Sigmoid colon (tissue), 7 donors: ENCODE results near the gene TAGAP. TPM values are rescaled to one million over a fixed set of nuclear protein-coding genes. Genes with fewer than 3 reads are reported as not detected.

ENCODE experiments used
- DNase-seq: peaks from one replicate; pipeline ENCODE4 v3.0.0-alpha.2; 2019
- H3K27ac ChIP-seq, 4 donors: fragments of 200-600 bp; sonication (generic); one replicate each; pipeline ENCODE4 v1.5.1; 2016 to 2019; ENCODE audit warnings: mild to moderate bottlenecking in 1 of 4
- H3K27me3 ChIP-seq, 3 donors: fragments of 200-600 bp; sonication (generic); one replicate each; pipeline ENCODE4 v1.5.1; 2019; ENCODE audit warnings: mild to moderate bottlenecking in 1 of 3
- H3K36me3 ChIP-seq, 4 donors: fragments of 200-600 bp; sonication (generic); one replicate each; pipeline ENCODE4 v1.5.1; 2016 to 2019
- H3K4me1 ChIP-seq, 4 donors: fragments of 200-600 bp; sonication (generic); one replicate each; pipeline ENCODE4 v1.5.1; 2017 to 2019
- H3K4me3 ChIP-seq, 4 donors: fragments of 200-600 bp; sonication (generic); one replicate each; pipeline ENCODE4 v1.5.1; 2017 to 2019; ENCODE audit warnings: mild to moderate bottlenecking in 2 of 4, moderate library complexity in 1 of 4
- H3K9me3 ChIP-seq, 4 donors: fragments of 200-600 bp in 3 of 4; sonication (generic) in 3 of 4; one replicate each; pipeline versions ENCODE4 v1.5.1 to v1.6.1; 2013 to 2019
- EP300 ChIP-seq, 4 donors: sonication (generic); formaldehyde crosslinking; IDR thresholded peaks; one replicate each; pipeline ENCODE4 v1.6.1; 2017; ENCODE audit warnings: antibody characterized with exemption in 4 of 4
- POLR2A ChIP-seq, 2 donors: fragments of 450-650 bp; IDR thresholded peaks; one replicate each; pipeline ENCODE4 v1.6.1; 2016; ENCODE audit warnings: antibody characterized with exemption in 2 of 2, mild to moderate bottlenecking in 2 of 2, moderate library complexity in 2 of 2
- POLR2AphosphoS5 ChIP-seq, 4 donors: sonication (generic); formaldehyde crosslinking; IDR thresholded peaks; one replicate each; pipeline ENCODE4 v1.6.1; 2017; ENCODE audit warnings: antibody characterized with exemption in 4 of 4
- WGBS, 2 donors: extraction: QIAGEN DNeasy Blood & Tissue Kit; methylation state at CpG; one replicate each; pipeline ENCODE4 v1.1.7; 2013; 5-methylcytosine and 5-hydroxymethylcytosine counted together
- intact Hi-C: fragments of 100-400 bp; cut with DNase I; formaldehyde crosslinking; loops from one replicate; pipeline ENCODE4 v1.15.1; 2023
- polyA plus RNA-seq, 3 donors: library from polyadenylated mRNA; stranded (reverse); fragments of 200-250 nt; gene quantifications; one replicate each; pipeline ENCODE4 v1.2.3, GENCODE V29; 2013
- total RNA-seq, 4 donors: library from RNA; depleted of rRNA; stranded (reverse); fragments of >200 nt; gene quantifications; one replicate each; pipeline ENCODE4 v1.1.0, GENCODE V29; 2016
- TF ChIP-seq, protein P1 (sequence below), 4 experiments: fragments of 450-650 bp in 3 of 4; fragments of 200-600 bp in 1 of 4; IDR thresholded peaks; one replicate each; pipeline ENCODE4 v1.5.1; 2016 to 2019; ENCODE audit warnings: antibody characterized with exemption in 4 of 4, mild to moderate bottlenecking in 3 of 4, moderate library complexity in 2 of 4
- donor health status: healthy with polysubstance abuse.
- donor health status: Bipolar disorder and iron deficiency.
- donor health status: healthy.

TAGAP gene
- total and polyA plus RNA-seq, 7 donors, result 1.2 to 13.6 (median 1.6) TPM

GRCh38 chr6:159062564-159062945 lies 17.8 kb upstream of the TAGAP start:
- Histone ChIP-seq H3K27me3 (no peaks in the 10 kb centered on the region), H3K4me1 (peaks cover 0 to 18% (median 5%) of the 10 kb centered on the region in 4 donors), H3K27ac (peak overlapping the region in 1 of 4 donors; percentile 2), H3K36me3 (no peaks in the 10 kb centered on the region), H3K9me3 (peaks cover 0 to 2% (median 0%) of the 10 kb centered on the region in 4 donors), H3K4me3 (no peak overlapping the region)
- no peak for DNase-seq
- intact Hi-C loops, result no loop called here
- 51 to 85% methylated on average over 3 of the region's 3 CpGs for WGBS, 2 donors
- TF ChIP-seq EP300 (IDR thresholded peaks at IDR 0.05) (no peak), POLR2A (IDR thresholded peaks at IDR 0.05) (no peak), POLR2AphosphoS5 (IDR thresholded peaks at IDR 0.05) (no peak)
- TF ChIP-seq, protein P1, sequence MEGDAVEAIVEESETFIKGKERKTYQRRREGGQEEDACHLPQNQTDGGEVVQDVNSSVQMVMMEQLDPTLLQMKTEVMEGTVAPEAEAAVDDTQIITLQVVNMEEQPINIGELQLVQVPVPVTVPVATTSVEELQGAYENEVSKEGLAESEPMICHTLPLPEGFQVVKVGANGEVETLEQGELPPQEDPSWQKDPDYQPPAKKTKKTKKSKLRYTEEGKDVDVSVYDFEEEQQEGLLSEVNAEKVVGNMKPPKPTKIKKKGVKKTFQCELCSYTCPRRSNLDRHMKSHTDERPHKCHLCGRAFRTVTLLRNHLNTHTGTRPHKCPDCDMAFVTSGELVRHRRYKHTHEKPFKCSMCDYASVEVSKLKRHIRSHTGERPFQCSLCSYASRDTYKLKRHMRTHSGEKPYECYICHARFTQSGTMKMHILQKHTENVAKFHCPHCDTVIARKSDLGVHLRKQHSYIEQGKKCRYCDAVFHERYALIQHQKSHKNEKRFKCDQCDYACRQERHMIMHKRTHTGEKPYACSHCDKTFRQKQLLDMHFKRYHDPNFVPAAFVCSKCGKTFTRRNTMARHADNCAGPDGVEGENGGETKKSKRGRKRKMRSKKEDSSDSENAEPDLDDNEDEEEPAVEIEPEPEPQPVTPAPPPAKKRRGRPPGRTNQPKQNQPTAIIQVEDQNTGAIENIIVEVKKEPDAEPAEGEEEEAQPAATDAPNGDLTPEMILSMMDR (IDR thresholded peaks at IDR 0.05), result no peak

- Histone ChIP-seq H3K36me3 (no peaks in the 10 kb centered on the region), H3K4me1 (peaks cover 0 to 17% (median 5%) of the 10 kb centered on the region in 4 donors), H3K4me3 (no peak overlapping the region), H3K9me3 (peaks cover 0 to 2% (median 0%) of the 10 kb centered on the region in 4 donors), H3K27ac (no peak overlapping the region), H3K27me3 (no peaks in the 10 kb centered on the region)
- 69 to 70% methylated on average over 10 of the region's 10 CpGs for WGBS, 2 donors
- TF ChIP-seq EP300 (IDR thresholded peaks at IDR 0.05) (no peak), POLR2A (IDR thresholded peaks at IDR 0.05) (no peak), POLR2AphosphoS5 (IDR thresholded peaks at IDR 0.05) (no peak)
- TF ChIP-seq, protein P1 (IDR thresholded peaks at IDR 0.05), result no peak
- intact Hi-C loops, result no loop called here
- no peak for DNase-seq
Measured at GRCh38 chr6:159061805-159062563, 17.2 kb upstream of the TAGAP start.

- no peaks in the 10 kb centered on the region for H3K27me3 ChIP-seq
- WGBS, 2 donors, result 86 to 88% methylated on average over 7 of the region's 7 CpGs
- TF ChIP-seq, protein P1 (IDR thresholded peaks at IDR 0.05), result no peak
- TF ChIP-seq POLR2AphosphoS5 (IDR thresholded peaks at IDR 0.05) (no peak), POLR2A (IDR thresholded peaks at IDR 0.05) (no peak), EP300 (IDR thresholded peaks at IDR 0.05) (no peak)
- H3K9me3 ChIP-seq, result peaks cover 0 to 2% (median 0%) of the 10 kb centered on the region in 4 donors
- peaks cover 0 to 9% (median 2%) of the 10 kb centered on the region in 4 donors for H3K4me1 ChIP-seq
- DNase-seq, result no peak
- intact Hi-C loops, result no loop called here
- no peaks in the 10 kb centered on the region for H3K36me3 ChIP-seq
- no peak overlapping the region for H3K27ac ChIP-seq
- H3K4me3 ChIP-seq, result no peak overlapping the region
Measured at GRCh38 chr6:159061146-159061545, 16.4 kb upstream of the TAGAP start.

DNA sequence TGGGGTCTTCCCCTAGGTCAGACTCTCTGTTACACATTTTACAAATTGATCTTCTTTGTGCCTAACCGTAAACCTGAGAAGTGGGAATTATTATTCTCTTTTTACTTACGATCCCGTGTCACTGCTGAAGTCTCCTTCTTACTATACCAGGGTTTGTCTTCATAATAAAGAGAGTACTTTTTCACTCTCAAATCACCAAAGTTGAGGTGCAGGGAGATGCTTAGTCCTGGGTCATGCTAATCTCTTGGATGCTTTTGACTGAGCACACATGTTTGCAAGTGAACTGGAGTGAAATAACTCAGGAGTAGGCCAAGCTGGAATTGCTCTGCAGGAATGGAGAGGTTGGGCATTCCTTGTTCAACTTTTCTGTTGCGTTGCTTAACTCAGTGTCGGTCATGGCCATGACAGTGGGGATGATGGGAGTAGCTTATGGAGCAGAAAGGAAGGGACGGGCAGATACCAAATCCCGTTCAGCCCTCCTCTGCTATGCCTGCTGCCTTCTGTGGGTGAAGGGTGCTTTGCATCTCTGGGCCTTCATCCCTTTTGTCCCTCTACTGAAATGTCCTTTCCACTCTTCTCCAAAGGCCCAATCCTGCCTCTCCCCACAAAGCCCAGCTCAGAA lies 15.2 kb upstream of the TAGAP start:
- DNase-seq, result no peak
- 92 to 94% methylated on average over 7 of the region's 7 CpGs for WGBS, 2 donors
- TF ChIP-seq, protein P1 (IDR thresholded peaks at IDR 0.05), result no peak
- no peak for TF ChIP-seq POLR2AphosphoS5 (IDR thresholded peaks at IDR 0.05)
- no peak for TF ChIP-seq EP300 (IDR thresholded peaks at IDR 0.05)
- no peak for TF ChIP-seq POLR2A (IDR thresholded peaks at IDR 0.05)
- Histone ChIP-seq H3K4me3 (no peak overlapping the region), H3K27me3 (no peaks in the 10 kb centered on the region), H3K27ac (no peak overlapping the region), H3K4me1 (no peaks in the 10 kb centered on the region), H3K9me3 (peaks cover 0 to 2% (median 0%) of the 10 kb centered on the region in 4 donors), H3K36me3 (no peaks in the 10 kb centered on the region)
- intact Hi-C loops, result no loop called here
